ENCODE results near the gene TGFBR1.

TGFBR1 gene

DNA sequence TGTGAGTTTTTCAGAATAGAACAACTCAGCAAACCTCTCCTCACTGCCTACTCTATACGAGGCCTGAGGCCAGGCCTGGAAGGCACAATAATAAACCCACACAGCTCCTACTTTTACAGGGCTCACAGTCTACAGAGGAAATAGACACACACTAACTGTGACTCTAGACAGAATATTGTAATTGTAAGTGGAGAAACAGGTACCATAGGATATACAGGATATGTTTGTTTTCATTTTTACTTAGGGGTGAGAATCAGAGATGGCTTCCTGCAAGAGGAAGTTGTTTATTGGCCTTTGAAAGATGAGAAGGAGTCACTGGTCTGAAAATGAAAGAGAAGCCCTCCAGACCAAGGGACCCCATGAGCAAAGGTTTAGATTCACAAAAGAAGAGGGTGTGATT is 35.8 kb upstream of the TGFBR1 start:
- FAIRE-seq (no peak), DNase-seq (ENCODE audit: insufficient read length) (no peak)
- TF ChIP-seq POLR2AphosphoS5 (IDR thresholded peaks at IDR 0.05; ENCODE audit: low read depth, low read length), result no peak
- TF ChIP-seq POLR2A (IDR thresholded peaks at IDR 0.05; ENCODE audit: low read depth, low read length), result no peak
- no peak for TF ChIP-seq TAF1 (IDR thresholded peaks at IDR 0.05; ENCODE audit: borderline replicate concordance, low read depth, low read length)

- DNase-seq (ENCODE audit: insufficient read length), result no peak
Measured at GRCh38 chr9:99069546-99069945, 35.4 kb upstream of the TGFBR1 start.

GRCh38 chr9:99070681-99071080 is 34.2 kb upstream of the TGFBR1 start:
- FAIRE-seq (no peak), DNase-seq (ENCODE audit: insufficient read length) (no peak)
- TF ChIP-seq POLR2A (IDR thresholded peaks at IDR 0.05; ENCODE audit: low read depth, low read length) (no peak), POLR2AphosphoS5 (IDR thresholded peaks at IDR 0.05; ENCODE audit: low read depth, low read length) (no peak), TAF1 (IDR thresholded peaks at IDR 0.05; ENCODE audit: borderline replicate concordance, low read depth, low read length) (no peak)

More at GRCh38 chr9:99069546-99069945, 35.4 kb upstream of the TGFBR1 start:
- FAIRE-seq, result no peak
- no peak for TF ChIP-seq POLR2A (IDR thresholded peaks at IDR 0.05; ENCODE audit: low read depth, low read length)

DNA sequence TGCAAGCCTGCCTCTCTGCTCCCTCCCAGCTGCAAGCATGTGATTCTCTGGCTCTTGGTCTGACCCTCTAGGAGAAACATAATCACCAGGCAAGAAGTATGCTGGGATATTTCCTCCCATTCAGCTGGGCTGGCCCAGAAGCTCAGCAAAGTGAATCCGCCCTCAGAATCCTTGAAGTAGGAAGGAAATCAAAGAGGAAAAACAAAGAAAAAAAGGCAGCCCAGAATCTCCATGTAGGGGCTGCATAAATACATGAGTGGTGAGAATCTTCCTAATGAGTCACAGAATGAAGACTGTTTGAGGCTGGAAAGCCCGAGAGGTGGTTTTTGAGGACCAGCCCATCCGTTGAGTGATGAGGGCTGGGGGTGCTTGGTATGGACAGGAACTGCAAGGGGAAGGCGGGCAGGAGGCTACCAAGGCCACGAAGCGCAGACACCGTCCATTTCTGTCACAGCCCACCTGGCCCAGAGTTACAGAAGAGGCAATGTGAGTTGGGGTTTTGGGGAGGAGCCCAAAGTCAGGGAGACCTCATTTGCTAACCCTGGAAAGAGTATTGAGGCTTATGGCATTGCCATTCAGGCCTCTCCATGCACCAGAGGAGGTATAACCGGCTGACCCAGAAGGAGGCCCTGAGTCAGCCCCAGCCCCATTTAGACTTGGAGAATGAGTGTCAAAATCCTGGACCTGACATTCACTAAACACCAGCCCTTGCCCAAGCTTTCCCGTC is 33.4 kb upstream of the TGFBR1 start:
- FAIRE-seq (no peak), DNase-seq (ENCODE audit: insufficient read length) (no peak)
- TF ChIP-seq POLR2AphosphoS5 (IDR thresholded peaks at IDR 0.05; ENCODE audit: low read depth, low read length) (no peak), TAF1 (IDR thresholded peaks at IDR 0.05; ENCODE audit: borderline replicate concordance, low read depth, low read length) (no peak), POLR2A (IDR thresholded peaks at IDR 0.05; ENCODE audit: low read depth, low read length) (no peak)

- DNase-seq (ENCODE audit: insufficient read length) (no peak), FAIRE-seq (no peak)
- no peak for TF ChIP-seq POLR2A (IDR thresholded peaks at IDR 0.05; ENCODE audit: low read depth, low read length)
- TF ChIP-seq TAF1 (IDR thresholded peaks at IDR 0.05; ENCODE audit: borderline replicate concordance, low read depth, low read length), result no peak
- TF ChIP-seq POLR2AphosphoS5 (IDR thresholded peaks at IDR 0.05; ENCODE audit: low read depth, low read length), result no peak
Measured at GRCh38 chr9:99072040-99072394, 32.9 kb upstream of the TGFBR1 start.

GRCh38 chr9:99073347-99073746 is 31.6 kb upstream of the TGFBR1 start:
- FAIRE-seq, result no peak
- TF ChIP-seq POLR2AphosphoS5 (IDR thresholded peaks at IDR 0.05; ENCODE audit: low read depth, low read length) (no peak), POLR2A (IDR thresholded peaks at IDR 0.05; ENCODE audit: low read depth, low read length) (no peak), TAF1 (IDR thresholded peaks at IDR 0.05; ENCODE audit: borderline replicate concordance, low read depth, low read length) (no peak)
- DNase-seq (ENCODE audit: insufficient read length), result no peak

- TF ChIP-seq TAF1 (IDR thresholded peaks at IDR 0.05; ENCODE audit: borderline replicate concordance, low read depth, low read length) (no peak), POLR2A (IDR thresholded peaks at IDR 0.05; ENCODE audit: low read depth, low read length) (no peak), POLR2AphosphoS5 (IDR thresholded peaks at IDR 0.05; ENCODE audit: low read depth, low read length) (no peak)
- DNase-seq (ENCODE audit: insufficient read length) (no peak), FAIRE-seq (no peak)
Measured at GRCh38 chr9:99073985-99074901, 30.7 kb upstream of the TGFBR1 start.

GRCh38 chr9:99074902-99075245 is 30.0 kb upstream of the TGFBR1 start:
- no peak for DNase-seq (ENCODE audit: insufficient read length)
- FAIRE-seq, result no peak
- no peak for TF ChIP-seq TAF1 (IDR thresholded peaks at IDR 0.05; ENCODE audit: borderline replicate concordance, low read depth, low read length)
- TF ChIP-seq POLR2AphosphoS5 (IDR thresholded peaks at IDR 0.05; ENCODE audit: low read depth, low read length), result no peak
- no peak for TF ChIP-seq POLR2A (IDR thresholded peaks at IDR 0.05; ENCODE audit: low read depth, low read length)

DNA sequence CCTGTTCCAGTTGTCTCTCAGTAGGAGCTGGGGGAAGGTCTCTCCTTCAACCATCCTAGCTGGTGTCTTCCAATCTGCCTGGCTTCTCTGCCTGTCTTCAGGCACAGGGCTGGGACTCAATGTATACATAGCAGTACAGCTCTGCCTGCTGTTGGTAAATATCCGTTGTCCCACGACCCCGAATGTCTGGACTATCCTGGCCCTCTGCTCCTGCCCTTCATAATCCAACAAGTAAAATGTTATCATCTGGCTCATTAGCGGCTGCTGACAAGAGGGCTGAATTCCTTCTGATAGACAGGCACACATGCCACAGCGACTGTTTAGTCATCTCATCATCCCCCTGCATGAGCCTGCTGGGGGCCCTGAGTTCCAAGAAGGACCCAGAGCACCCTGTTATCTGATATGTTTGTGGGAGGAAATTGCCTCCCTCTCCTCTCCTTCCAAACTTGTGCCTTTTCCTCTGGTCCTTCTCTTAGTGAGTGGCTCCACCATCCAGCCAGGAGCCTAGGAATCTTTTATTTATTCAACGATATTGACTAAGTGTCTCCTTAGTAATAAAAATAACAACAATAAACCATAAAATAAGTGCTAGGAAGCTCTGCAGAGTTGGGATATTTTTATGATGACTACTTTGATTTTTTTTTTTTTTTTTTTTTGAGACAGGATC is 29.5 kb upstream of the TGFBR1 start:
- DNase-seq (ENCODE audit: insufficient read length), result no peak
- TF ChIP-seq POLR2AphosphoS5 (IDR thresholded peaks at IDR 0.05; ENCODE audit: low read depth, low read length) (no peak), TAF1 (IDR thresholded peaks at IDR 0.05; ENCODE audit: borderline replicate concordance, low read depth, low read length) (no peak), POLR2A (IDR thresholded peaks at IDR 0.05; ENCODE audit: low read depth, low read length) (no peak)
- FAIRE-seq, result no peak

DNA sequence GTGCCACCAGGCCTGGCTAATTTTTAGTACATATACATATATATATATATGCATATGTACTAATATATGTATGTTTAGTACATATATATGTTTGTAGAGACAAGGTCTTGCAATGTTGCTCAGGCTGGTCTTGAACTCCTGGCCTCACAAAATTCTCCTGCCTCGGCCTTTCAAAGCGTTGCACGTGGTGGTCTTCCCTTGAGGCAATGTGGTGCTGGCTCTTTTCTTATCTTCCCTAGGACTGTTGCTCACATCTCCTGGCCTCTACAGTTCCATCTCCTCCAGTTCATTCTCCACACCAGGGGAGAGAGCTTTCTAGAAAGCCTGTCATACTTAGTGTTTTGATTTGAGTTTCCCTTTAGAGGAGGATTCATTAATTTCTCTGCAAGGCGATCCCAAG is 28.9 kb upstream of the TGFBR1 start:
- TF ChIP-seq TAF1 (IDR thresholded peaks at IDR 0.05; ENCODE audit: borderline replicate concordance, low read depth, low read length) (no peak), POLR2AphosphoS5 (IDR thresholded peaks at IDR 0.05; ENCODE audit: low read depth, low read length) (no peak), POLR2A (IDR thresholded peaks at IDR 0.05; ENCODE audit: low read depth, low read length) (no peak)
- DNase-seq (ENCODE audit: insufficient read length) (no peak), FAIRE-seq (no peak)

DNA sequence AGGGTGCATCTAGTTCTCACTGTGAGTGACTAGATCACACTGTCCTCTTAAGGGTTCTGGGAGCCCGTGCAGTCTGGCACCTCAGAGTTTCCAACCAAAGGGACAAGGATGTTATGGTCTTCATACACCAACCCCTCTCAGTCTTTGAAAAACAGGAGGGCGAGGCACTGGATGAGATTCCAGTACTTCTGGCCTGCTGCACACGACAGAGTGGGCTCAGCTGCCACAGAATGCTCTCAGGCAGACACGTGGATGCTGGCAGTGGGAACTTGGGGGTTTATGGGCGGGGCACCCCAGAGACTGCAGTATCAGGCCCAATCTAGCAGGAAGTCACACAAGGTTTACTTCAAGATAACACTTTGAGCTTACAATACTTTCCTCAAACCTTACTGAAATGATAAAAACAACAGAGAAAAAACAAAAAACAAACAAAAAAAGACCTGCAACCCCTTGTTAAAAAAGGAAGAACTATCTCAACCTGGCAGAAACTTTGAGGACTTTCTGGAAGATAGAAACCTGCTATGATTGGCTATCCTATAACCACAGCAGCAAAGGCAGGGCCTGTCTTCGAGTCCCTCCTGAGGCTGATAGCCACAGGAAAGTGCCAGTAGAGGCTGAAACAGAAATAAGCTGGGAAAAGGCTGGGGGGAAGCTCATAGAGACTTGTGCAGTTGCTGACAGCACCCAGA is 28.3 kb upstream of the TGFBR1 start:
- no peak for TF ChIP-seq POLR2AphosphoS5 (IDR thresholded peaks at IDR 0.05; ENCODE audit: low read depth, low read length)
- no peak for TF ChIP-seq POLR2A (IDR thresholded peaks at IDR 0.05; ENCODE audit: low read depth, low read length)
- TF ChIP-seq TAF1 (IDR thresholded peaks at IDR 0.05; ENCODE audit: borderline replicate concordance, low read depth, low read length), result no peak
- DNase-seq (ENCODE audit: insufficient read length) (no peak), FAIRE-seq (no peak)

Measured in GM12892 (cell line).